GM12872 (cell line): ENCODE results near the gene ATF7.

Experiments
- CTCF ChIP-seq: IDR thresholded peaks from 3 replicates; pipeline ENCODE4 v1.5.1; 2011; ENCODE audit warnings: low read depth, mild to moderate bottlenecking, low read length, moderate library complexity; ENCODE audit not compliant: insufficient read depth

Gene ATF7

DNA sequence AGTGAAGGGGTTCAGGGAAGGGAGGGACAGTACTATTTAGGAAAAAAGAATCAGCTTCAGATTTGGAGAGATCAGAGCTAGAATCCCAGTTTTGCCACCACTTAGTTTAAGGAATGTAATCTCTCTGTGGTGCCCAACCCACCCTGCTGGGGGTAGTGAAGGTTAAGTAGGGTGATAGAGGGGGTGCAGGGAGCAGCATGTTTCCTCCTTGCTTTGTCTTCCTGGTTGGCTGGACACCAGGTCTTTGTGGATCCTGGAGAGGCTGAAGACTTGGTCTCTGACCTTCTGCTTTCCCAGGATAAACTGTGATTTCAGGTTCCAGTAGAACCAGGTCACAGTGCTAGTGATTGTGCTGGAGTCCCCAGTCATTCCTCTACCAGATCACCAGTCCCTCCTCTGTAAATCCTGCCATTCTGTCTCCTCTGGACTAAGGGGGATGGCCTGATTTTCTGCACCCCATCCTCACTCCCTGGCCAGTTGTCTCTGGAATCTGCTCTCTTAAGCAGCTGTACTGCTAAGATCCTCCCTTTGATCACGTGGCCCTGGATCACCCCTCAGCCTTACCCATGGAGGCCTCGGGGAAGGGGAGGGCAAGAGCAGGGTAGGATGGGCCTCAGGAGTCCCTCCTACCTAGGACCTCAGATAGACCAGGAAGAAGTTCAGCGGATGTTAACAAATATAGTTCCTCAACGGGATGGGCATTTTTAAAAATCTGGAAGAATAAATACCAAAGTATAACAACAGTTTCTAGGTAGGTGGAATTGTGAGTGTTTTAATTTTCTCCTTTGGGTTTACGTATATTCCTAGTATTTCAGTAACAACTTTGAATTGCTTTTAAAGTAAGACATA is 130.1 kb downstream of the ATF7 start:
- TF ChIP-seq CTCF: no peak

- no peak for TF ChIP-seq CTCF
Measured at GRCh38 chr12:53493610-53494391, 132.4 kb downstream of the ATF7 start.

GRCh38 chr12:53492830-53493609 is 133.2 kb downstream of the ATF7 start:
- TF ChIP-seq CTCF: no peak

DNA sequence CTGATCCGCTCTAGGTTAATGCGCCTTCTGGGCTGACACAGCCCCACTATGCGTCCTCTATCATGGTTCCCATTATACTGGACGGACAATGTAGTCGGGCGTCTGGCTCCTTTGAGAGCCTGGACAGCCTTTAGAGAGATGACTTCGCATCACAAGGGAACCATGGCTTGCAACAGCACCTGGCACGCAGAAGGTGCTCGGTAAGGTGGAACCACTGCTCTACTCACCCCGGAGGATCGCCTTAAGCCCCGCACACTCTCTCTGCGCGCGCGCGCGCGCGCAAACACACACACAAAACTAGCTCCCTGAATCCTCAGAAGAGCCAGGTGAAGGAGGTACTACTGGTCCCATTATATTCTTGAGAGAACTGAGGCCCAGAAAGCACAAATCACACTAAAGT is 134.0 kb downstream of the ATF7 start:
- TF ChIP-seq CTCF: no peak

DNA sequence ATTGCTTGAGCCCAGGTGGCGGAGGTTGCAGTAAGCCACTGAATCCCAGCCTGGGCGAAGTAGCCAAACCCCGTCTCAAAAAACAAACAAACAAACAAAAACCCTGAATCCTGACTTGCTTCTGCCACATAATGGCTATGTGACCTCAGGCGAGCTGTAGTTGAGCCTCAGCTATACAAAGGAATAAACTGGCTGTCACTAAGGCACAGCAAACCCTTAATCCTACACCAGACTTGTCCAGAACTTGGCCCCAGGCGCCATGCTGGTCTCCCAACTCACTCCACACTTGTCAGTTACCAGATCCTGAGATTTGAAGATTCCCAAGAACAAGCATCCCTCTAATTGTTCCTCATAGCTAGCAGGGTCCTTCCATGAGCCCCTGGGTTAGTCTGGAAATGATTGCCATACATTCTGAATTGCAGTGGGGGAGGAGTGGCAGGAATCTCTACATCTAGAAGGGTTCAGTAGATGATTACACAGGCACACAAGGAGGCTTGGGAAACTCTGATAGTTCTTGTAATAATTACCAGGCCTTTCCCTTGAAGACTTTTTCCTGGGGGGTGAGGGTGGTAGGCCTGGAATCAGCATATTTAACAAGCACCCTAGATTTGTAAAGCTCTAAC is 136.8 kb downstream of the ATF7 start:
- TF ChIP-seq CTCF: no peak

GRCh38 chr12:53486736-53487487 is 139.3 kb downstream of the ATF7 start:
- no peak for TF ChIP-seq CTCF
